Measurements from ENCODE around the gene FBN3.

GRCh38 chr19:8042900-8043299, 106.5 kb downstream of the FBN3 start:
- TF ChIP-seq CTCF (IDR thresholded peaks at IDR 0.05; ENCODE audit: poor library complexity, severe bottlenecking): no peak
- TF ChIP-seq REST (IDR thresholded peaks at IDR 0.05; ENCODE audit: borderline replicate concordance): no peak
- TF ChIP-seq EZH2 (IDR thresholded peaks at IDR 0.05; ENCODE audit: borderline replicate concordance, insufficient read depth, low read length, poor library complexity, severe bottlenecking): no peak
- no peak for TF ChIP-seq POLR2AphosphoS5 (IDR thresholded peaks at IDR 0.05)
- TF ChIP-seq EP300 (conservative IDR thresholded peaks at IDR 0.05; ENCODE audit: poor library complexity, severe bottlenecking): no peak
- TF ChIP-seq TAF1 (IDR thresholded peaks at IDR 0.05; ENCODE audit: low read depth): no peak
- TF ChIP-seq RAD21 (conservative IDR thresholded peaks at IDR 0.05): no peak

Data from neural cell (in vitro differentiated cells).